Measurements from ENCODE around the gene PMEPA1. TPM values are rescaled to one million over a fixed set of nuclear protein-coding genes. Genes with fewer than 3 reads are reported as not detected.
A peak's percentile ranks its signal among the peaks of the same experiment; 100 is the strongest.

PMEPA1 gene
- polyA plus RNA-seq, 2 of the 4 experiments (the other 2 are of a cell fraction), result 131 to 147 TPM

DNA sequence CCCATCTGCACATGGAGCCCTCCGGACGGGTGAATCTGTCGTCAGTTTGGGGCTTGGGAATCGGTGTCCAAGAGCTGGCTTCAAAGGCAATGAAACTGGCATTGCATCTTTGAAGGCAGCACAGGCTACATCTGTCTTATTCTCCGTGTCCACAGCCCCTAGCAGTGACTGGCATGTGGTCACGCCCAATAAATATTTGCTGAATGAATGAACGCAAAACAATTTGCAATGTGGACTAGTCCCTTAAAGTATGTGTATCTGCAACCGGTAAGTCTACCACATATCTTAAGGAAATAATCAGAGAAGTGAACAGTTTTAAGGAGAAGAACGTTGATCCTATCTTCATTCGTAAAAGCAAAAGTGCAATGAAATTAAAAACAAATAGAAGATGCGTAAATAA is 8.0 kb upstream of the PMEPA1 start:
- Histone ChIP-seq H3K27ac (peak overlapping the region; percentile 97 to 98), H3K4me1 (peaks cover 63% of the 10 kb centered on the region), H3K4me3 (peak overlapping the region; percentile 34), H3K9me3 (no peaks in the 10 kb centered on the region), H3K4me2 (peak overlapping the region; percentile 89)
- TF ChIP-seq CBX2 (IDR thresholded peaks at IDR 0.05; ENCODE audit: borderline replicate concordance, low read depth), result no peak
- no peak for TF ChIP-seq HOXA7 (CRISPR knock-in tag; IDR thresholded peaks at IDR 0.05)
- peak; percentile 24; the same call in 1 of the 2 replicates for TF ChIP-seq POLR2A (IDR thresholded peaks at IDR 0.05; ENCODE audit: low read length)
- TF ChIP-seq, protein P1, sequence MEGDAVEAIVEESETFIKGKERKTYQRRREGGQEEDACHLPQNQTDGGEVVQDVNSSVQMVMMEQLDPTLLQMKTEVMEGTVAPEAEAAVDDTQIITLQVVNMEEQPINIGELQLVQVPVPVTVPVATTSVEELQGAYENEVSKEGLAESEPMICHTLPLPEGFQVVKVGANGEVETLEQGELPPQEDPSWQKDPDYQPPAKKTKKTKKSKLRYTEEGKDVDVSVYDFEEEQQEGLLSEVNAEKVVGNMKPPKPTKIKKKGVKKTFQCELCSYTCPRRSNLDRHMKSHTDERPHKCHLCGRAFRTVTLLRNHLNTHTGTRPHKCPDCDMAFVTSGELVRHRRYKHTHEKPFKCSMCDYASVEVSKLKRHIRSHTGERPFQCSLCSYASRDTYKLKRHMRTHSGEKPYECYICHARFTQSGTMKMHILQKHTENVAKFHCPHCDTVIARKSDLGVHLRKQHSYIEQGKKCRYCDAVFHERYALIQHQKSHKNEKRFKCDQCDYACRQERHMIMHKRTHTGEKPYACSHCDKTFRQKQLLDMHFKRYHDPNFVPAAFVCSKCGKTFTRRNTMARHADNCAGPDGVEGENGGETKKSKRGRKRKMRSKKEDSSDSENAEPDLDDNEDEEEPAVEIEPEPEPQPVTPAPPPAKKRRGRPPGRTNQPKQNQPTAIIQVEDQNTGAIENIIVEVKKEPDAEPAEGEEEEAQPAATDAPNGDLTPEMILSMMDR (IDR thresholded peaks at IDR 0.05), result no peak
- TF ChIP-seq FOSB (CRISPR knock-in tag; IDR thresholded peaks at IDR 0.05), result no peak
- TF ChIP-seq, protein P2, sequence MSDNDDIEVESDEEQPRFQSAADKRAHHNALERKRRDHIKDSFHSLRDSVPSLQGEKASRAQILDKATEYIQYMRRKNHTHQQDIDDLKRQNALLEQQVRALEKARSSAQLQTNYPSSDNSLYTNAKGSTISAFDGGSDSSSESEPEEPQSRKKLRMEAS (IDR thresholded peaks at IDR 0.05), result peak; percentile 92
- no peak for TF ChIP-seq MAFK (IDR thresholded peaks at IDR 0.05; ENCODE audit: partially characterized antibody)
- no peak for TF ChIP-seq RARB (CRISPR knock-in tag; IDR thresholded peaks at IDR 0.05)
- TF ChIP-seq HOXB5 (CRISPR knock-in tag; IDR thresholded peaks at IDR 0.05), result 0 out of 2 replicates have a peak, but pooled peaks have one; percentile 31
- TF ChIP-seq NPAS2 (CRISPR knock-in tag; IDR thresholded peaks at IDR 0.05; ENCODE audit: borderline replicate concordance), result no peak
- TF ChIP-seq NFE2L2 (conservative IDR thresholded peaks at IDR 0.05; ENCODE audit: low read length), result no peak
- no peak for TF ChIP-seq POLR2AphosphoS2 (conservative IDR thresholded peaks at IDR 0.05; ENCODE audit: low read length)
- no peak for TF ChIP-seq CHD4 (IDR thresholded peaks at IDR 0.05; ENCODE audit: borderline replicate concordance)
- TF ChIP-seq SREBF2 (IDR thresholded peaks at IDR 0.05), result no peak
- TF ChIP-seq RNF2 (IDR thresholded peaks at IDR 0.05; ENCODE audit: borderline replicate concordance, low read depth), result no peak
- no peak for TF ChIP-seq EHF (CRISPR knock-in tag; IDR thresholded peaks at IDR 0.05)
- peak; percentile 78; the same call in 1 of the 2 replicates for TF ChIP-seq GATA3 (IDR thresholded peaks at IDR 0.05; ENCODE audit: borderline replicate concordance)
- TF ChIP-seq, protein P3, sequence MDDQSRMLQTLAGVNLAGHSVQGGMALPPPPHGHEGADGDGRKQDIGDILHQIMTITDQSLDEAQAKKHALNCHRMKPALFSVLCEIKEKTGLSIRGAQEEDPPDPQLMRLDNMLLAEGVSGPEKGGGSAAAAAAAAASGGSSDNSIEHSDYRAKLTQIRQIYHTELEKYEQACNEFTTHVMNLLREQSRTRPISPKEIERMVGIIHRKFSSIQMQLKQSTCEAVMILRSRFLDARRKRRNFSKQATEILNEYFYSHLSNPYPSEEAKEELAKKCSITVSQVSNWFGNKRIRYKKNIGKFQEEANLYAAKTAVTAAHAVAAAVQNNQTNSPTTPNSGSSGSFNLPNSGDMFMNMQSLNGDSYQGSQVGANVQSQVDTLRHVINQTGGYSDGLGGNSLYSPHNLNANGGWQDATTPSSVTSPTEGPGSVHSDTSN (IDR thresholded peaks at IDR 0.05), result 0 out of 2 replicates have a peak, but pooled peaks have one; percentile 57
- TF ChIP-seq, protein P4, sequence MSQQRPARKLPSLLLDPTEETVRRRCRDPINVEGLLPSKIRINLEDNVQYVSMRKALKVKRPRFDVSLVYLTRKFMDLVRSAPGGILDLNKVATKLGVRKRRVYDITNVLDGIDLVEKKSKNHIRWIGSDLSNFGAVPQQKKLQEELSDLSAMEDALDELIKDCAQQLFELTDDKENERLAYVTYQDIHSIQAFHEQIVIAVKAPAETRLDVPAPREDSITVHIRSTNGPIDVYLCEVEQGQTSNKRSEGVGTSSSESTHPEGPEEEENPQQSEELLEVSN (IDR thresholded peaks at IDR 0.05; ENCODE audit: borderline replicate concordance, low read depth), result peak; percentile 79; the same call in 1 of the 2 replicates
- 0 out of 4 replicates have a peak, but pooled peaks of 1 of the 2 experiments have one; percentile 43 for TF ChIP-seq CEBPB (IDR thresholded peaks at IDR 0.05)
- TF ChIP-seq EP300 (IDR thresholded peaks at IDR 0.05), result peak in 1 of 2 experiments; percentile 34; a peak in 1 of 5 replicates
- TF ChIP-seq, protein P5, sequence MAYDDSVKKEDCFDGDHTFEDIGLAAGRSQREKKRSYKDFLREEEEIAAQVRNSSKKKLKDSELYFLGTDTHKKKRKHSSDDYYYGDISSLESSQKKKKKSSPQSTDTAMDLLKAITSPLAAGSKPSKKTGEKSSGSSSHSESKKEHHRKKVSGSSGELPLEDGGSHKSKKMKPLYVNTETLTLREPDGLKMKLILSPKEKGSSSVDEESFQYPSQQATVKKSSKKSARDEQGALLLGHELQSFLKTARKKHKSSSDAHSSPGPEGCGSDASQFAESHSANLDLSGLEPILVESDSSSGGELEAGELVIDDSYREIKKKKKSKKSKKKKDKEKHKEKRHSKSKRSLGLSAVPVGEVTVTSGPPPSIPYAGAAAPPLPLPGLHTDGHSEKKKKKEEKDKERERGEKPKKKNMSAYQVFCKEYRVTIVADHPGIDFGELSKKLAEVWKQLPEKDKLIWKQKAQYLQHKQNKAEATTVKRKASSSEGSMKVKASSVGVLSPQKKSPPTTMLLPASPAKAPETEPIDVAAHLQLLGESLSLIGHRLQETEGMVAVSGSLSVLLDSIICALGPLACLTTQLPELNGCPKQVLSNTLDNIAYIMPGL (CRISPR knock-in tag; IDR thresholded peaks at IDR 0.05; ENCODE audit: borderline replicate concordance), result no peak
- TF ChIP-seq SMC3 (IDR thresholded peaks at IDR 0.05), result peak; percentile 15; the same call in 1 of the 3 replicates
- TF ChIP-seq JUNB (IDR thresholded peaks at IDR 0.05), result peak; percentile 41; the same call in 1 of the 2 replicates
- TF ChIP-seq FOSL2 (IDR thresholded peaks at IDR 0.05), result no peak
- TF ChIP-seq FOSL2 (CRISPR knock-in tag; IDR thresholded peaks at IDR 0.05), result peak; percentile 78
- TF ChIP-seq BHLHE40 (IDR thresholded peaks at IDR 0.05; ENCODE audit: low read depth, low read length), result no peak
- TF ChIP-seq, protein P6, sequence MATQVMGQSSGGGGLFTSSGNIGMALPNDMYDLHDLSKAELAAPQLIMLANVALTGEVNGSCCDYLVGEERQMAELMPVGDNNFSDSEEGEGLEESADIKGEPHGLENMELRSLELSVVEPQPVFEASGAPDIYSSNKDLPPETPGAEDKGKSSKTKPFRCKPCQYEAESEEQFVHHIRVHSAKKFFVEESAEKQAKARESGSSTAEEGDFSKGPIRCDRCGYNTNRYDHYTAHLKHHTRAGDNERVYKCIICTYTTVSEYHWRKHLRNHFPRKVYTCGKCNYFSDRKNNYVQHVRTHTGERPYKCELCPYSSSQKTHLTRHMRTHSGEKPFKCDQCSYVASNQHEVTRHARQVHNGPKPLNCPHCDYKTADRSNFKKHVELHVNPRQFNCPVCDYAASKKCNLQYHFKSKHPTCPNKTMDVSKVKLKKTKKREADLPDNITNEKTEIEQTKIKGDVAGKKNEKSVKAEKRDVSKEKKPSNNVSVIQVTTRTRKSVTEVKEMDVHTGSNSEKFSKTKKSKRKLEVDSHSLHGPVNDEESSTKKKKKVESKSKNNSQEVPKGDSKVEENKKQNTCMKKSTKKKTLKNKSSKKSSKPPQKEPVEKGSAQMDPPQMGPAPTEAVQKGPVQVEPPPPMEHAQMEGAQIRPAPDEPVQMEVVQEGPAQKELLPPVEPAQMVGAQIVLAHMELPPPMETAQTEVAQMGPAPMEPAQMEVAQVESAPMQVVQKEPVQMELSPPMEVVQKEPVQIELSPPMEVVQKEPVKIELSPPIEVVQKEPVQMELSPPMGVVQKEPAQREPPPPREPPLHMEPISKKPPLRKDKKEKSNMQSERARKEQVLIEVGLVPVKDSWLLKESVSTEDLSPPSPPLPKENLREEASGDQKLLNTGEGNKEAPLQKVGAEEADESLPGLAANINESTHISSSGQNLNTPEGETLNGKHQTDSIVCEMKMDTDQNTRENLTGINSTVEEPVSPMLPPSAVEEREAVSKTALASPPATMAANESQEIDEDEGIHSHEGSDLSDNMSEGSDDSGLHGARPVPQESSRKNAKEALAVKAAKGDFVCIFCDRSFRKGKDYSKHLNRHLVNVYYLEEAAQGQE (IDR thresholded peaks at IDR 0.05), result no peak
- DNase-seq (ENCODE audit: low read depth in 1 of 2, low spot score in 1 of 2) (peak; percentile 68 to 86), FAIRE-seq (peak; percentile 54), ATAC-seq (peak; percentile 41 to 74)
- ChIA-PET POLR2A (interaction anchor here (0.8 to 3.4 kb wide), 10 partner anchors 8 to 297 kb away, joined by 3 to 18 read pairs (median 7); partner anchors contain the start of gene PMEPA1), CTCF (interaction anchor here (1.0 to 3.7 kb wide), 2 partner anchors 19 to 31 kb away, joined by 3 to 17 read pairs; no protein-coding TSS in a partner anchor)
- under 1% methylated on average over 11 of the region's 11 CpGs for WGBS (ENCODE audit: missing lambda C conversion rate)

All from A549 (cell line).